HepG2 (cell line): Measurements from ENCODE around the gene PRR22. TPM values are rescaled to one million over a fixed set of nuclear protein-coding genes. Genes with fewer than 3 reads are reported as not detected.

Experiments
- CHCHD3 ChIP-seq: sonication (generic); formaldehyde crosslinking; IDR thresholded peaks from 2 replicates; pipeline ENCODE4 v1.8.0; 2022; ENCODE audit warnings: mild to moderate bottlenecking, missing genetic modification reagents, moderate library complexity
- DMAP1 ChIP-seq: IDR thresholded peaks from 2 replicates; pipeline ENCODE4 v1.6.1; 2016
- HNRNPK ChIP-seq: fragments of 200-400 bp; formaldehyde crosslinking; IDR thresholded peaks from 2 replicates; pipeline ENCODE4 v1.6.1; 2018; ENCODE audit warnings: low read length, low read depth, moderate library complexity, mild to moderate bottlenecking; ENCODE audit not compliant: poor library complexity, severe bottlenecking
- HNRNPUL1 ChIP-seq: fragments of 200-400 bp; formaldehyde crosslinking; IDR thresholded peaks from 2 replicates; pipeline ENCODE4 v1.6.1; 2017; ENCODE audit warnings: low read depth, mild to moderate bottlenecking, low read length, moderate library complexity
- JARID2 ChIP-seq: sonication (generic); formaldehyde crosslinking; IDR thresholded peaks from 2 replicates; pipeline ENCODE4 v1.8.1; 2023; ENCODE audit warnings: missing genetic modification reagents, inconsistent platforms; ENCODE audit not compliant: insufficient replicate concordance
- MZF1 ChIP-seq: sonication (generic); formaldehyde crosslinking; IDR thresholded peaks from 2 replicates; pipeline ENCODE4 v1.8.1; 2023; ENCODE audit warnings: mild to moderate bottlenecking, missing genetic modification reagents, borderline replicate concordance
- ZNF670 ChIP-seq: sonication (generic); formaldehyde crosslinking; IDR thresholded peaks from 2 replicates; pipeline ENCODE4 v1.8.0; 2022; ENCODE audit warnings: mild to moderate bottlenecking, missing genetic modification reagents, borderline replicate concordance
- ZNF737 ChIP-seq: sonication (generic); formaldehyde crosslinking; IDR thresholded peaks from 2 replicates; pipeline ENCODE4 v1.5.0; 2020; ENCODE audit warnings: missing genetic modification reagents, mild to moderate bottlenecking, borderline replicate concordance
- ZNF776 ChIP-seq: sonication (generic); formaldehyde crosslinking; IDR thresholded peaks from 2 replicates; pipeline ENCODE4 v1.4.0; 2020; ENCODE audit warnings: mild to moderate bottlenecking, missing genetic modification reagents
- ZNF879 ChIP-seq: sonication (generic); formaldehyde crosslinking; IDR thresholded peaks from 2 replicates; pipeline ENCODE4 v1.8.1; 2023; ENCODE audit warnings: missing genetic modification reagents
- polyA plus RNA-seq, 8 experiments: library from polyadenylated mRNA; depleted of rRNA in 3 of 8; stranded (reverse) in 7 of 8; unstranded in 1 of 8; fragments of >200 nt; fragmentation: Illumina TruSeq in 4 of 8; extraction: Trizol in 4 of 8; gene quantifications; 2 replicates each; pipeline versions ENCODE4 v1.2.1 to v1.2.3, GENCODE V29; 2011 to 2016; ENCODE audit warnings: low read depth in 4 of 8, missing spikeins in 1 of 8, mixed read lengths in 1 of 8; ENCODE audit not compliant: insufficient read depth in 1 of 8
- total RNA-seq, 5 experiments: library from RNA; depleted of rRNA; stranded (reverse); fragments of >200 nt; fragmentation: Illumina TruSeq; extraction: Trizol; gene quantifications; 2 replicates each; pipeline ENCODE4 v1.2.3, GENCODE V29; 2016; ENCODE audit warnings: low read depth in 1 of 5
- TF ChIP-seq, protein P1 (sequence below): sonication (generic); formaldehyde crosslinking; IDR thresholded peaks from 2 replicates; pipeline ENCODE4 v1.9.0; 2021; ENCODE audit warnings: mild to moderate bottlenecking, missing genetic modification reagents
- TF ChIP-seq, protein P2 (sequence below): IDR thresholded peaks from 2 replicates; pipeline ENCODE4 v1.6.1; 2016; ENCODE audit warnings: missing genetic modification reagents, missing compliant biosample characterization
- TF ChIP-seq, protein P3 (sequence below), 2 experiments: sonication (generic) in 1 of 2; formaldehyde crosslinking in 1 of 2; IDR thresholded peaks; 2 replicates each; pipeline versions ENCODE4 v1.4.0 to v1.6.1; 2016 to 2020; ENCODE audit warnings: borderline replicate concordance in 1 of 2, low read depth in 1 of 2, mild to moderate bottlenecking in 1 of 2, missing genetic modification reagents in 1 of 2
- TF ChIP-seq, protein P4 (sequence below): sonication (generic); formaldehyde crosslinking; IDR thresholded peaks from 2 replicates; pipeline ENCODE4 v1.4.0; 2020; ENCODE audit warnings: missing genetic modification reagents

PRR22 gene
- total and polyA plus RNA-seq, 2 of the 13 experiments (the other 11 are each of a cell fraction or from before 2014, with no cell fraction given): 0.84 to 2.3 TPM

DNA sequence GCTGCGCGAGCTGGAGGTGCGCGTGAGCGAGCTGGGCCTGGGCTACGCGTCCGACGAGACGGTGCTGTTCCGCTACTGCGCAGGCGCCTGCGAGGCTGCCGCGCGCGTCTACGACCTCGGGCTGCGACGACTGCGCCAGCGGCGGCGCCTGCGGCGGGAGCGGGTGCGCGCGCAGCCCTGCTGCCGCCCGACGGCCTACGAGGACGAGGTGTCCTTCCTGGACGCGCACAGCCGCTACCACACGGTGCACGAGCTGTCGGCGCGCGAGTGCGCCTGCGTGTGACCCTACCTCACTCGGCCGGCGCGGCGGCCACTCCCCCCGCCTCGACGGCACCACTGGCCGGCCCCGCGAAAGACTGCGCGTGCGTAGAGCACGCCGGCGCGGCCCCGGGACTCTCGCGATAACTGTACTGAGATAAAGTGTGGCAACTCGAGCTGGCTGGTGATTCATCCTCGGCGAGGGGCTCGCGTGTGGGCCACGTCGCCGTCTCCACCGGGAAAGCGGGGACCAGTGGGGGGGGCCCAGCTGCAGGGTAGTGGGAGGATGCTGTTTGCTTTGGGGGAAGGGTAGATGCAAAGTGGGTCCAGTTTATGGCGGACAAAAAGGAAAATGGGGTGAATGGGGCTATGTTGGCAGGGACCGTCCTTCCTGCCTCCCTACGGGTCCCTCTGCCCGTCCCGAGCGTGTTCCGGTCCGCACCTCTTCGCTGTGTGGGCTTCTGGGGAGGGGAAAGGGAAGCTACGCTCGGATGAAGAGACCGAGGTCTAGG is 43.5 kb upstream of the PRR22 start (continued):
- TF ChIP-seq, protein P1, sequence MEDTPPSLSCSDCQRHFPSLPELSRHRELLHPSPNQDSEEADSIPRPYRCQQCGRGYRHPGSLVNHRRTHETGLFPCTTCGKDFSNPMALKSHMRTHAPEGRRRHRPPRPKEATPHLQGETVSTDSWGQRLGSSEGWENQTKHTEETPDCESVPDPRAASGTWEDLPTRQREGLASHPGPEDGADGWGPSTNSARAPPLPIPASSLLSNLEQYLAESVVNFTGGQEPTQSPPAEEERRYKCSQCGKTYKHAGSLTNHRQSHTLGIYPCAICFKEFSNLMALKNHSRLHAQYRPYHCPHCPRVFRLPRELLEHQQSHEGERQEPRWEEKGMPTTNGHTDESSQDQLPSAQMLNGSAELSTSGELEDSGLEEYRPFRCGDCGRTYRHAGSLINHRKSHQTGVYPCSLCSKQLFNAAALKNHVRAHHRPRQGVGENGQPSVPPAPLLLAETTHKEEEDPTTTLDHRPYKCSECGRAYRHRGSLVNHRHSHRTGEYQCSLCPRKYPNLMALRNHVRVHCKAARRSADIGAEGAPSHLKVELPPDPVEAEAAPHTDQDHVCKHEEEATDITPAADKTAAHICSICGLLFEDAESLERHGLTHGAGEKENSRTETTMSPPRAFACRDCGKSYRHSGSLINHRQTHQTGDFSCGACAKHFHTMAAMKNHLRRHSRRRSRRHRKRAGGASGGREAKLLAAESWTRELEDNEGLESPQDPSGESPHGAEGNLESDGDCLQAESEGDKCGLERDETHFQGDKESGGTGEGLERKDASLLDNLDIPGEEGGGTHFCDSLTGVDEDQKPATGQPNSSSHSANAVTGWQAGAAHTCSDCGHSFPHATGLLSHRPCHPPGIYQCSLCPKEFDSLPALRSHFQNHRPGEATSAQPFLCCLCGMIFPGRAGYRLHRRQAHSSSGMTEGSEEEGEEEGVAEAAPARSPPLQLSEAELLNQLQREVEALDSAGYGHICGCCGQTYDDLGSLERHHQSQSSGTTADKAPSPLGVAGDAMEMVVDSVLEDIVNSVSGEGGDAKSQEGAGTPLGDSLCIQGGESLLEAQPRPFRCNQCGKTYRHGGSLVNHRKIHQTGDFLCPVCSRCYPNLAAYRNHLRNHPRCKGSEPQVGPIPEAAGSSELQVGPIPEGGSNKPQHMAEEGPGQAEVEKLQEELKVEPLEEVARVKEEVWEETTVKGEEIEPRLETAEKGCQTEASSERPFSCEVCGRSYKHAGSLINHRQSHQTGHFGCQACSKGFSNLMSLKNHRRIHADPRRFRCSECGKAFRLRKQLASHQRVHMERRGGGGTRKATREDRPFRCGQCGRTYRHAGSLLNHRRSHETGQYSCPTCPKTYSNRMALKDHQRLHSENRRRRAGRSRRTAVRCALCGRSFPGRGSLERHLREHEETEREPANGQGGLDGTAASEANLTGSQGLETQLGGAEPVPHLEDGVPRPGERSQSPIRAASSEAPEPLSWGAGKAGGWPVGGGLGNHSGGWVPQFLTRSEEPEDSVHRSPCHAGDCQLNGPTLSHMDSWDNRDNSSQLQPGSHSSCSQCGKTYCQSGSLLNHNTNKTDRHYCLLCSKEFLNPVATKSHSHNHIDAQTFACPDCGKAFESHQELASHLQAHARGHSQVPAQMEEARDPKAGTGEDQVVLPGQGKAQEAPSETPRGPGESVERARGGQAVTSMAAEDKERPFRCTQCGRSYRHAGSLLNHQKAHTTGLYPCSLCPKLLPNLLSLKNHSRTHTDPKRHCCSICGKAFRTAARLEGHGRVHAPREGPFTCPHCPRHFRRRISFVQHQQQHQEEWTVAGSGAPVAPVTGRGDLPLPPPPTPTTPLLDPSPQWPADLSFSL (CRISPR knock-in tag): no peak
- TF ChIP-seq MZF1 (CRISPR knock-in tag): 0 out of 2 replicates have a peak, but pooled peaks have one; percentile 54
- TF ChIP-seq HNRNPUL1: 0 out of 2 replicates have a peak, but pooled peaks have one; percentile 47
- TF ChIP-seq, protein P2, sequence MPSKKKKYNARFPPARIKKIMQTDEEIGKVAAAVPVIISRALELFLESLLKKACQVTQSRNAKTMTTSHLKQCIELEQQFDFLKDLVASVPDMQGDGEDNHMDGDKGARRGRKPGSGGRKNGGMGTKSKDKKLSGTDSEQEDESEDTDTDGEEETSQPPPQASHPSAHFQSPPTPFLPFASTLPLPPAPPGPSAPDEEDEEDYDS (CRISPR knock-in tag): peak; percentile 99
- TF ChIP-seq, protein P3, sequence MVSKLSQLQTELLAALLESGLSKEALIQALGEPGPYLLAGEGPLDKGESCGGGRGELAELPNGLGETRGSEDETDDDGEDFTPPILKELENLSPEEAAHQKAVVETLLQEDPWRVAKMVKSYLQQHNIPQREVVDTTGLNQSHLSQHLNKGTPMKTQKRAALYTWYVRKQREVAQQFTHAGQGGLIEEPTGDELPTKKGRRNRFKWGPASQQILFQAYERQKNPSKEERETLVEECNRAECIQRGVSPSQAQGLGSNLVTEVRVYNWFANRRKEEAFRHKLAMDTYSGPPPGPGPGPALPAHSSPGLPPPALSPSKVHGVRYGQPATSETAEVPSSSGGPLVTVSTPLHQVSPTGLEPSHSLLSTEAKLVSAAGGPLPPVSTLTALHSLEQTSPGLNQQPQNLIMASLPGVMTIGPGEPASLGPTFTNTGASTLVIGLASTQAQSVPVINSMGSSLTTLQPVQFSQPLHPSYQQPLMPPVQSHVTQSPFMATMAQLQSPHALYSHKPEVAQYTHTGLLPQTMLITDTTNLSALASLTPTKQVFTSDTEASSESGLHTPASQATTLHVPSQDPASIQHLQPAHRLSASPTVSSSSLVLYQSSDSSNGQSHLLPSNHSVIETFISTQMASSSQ (IDR thresholded peaks at IDR 0.05; ENCODE audit: low read depth): no peak
- TF ChIP-seq, protein P3 (CRISPR knock-in tag; IDR thresholded peaks at IDR 0.05; ENCODE audit: borderline replicate concordance): peak; percentile 45; the same call in 1 of the 2 replicates
- peak; percentile 89; the same call in 1 of the 2 replicates for TF ChIP-seq ZNF670 (CRISPR knock-in tag)
- TF ChIP-seq, protein P4, sequence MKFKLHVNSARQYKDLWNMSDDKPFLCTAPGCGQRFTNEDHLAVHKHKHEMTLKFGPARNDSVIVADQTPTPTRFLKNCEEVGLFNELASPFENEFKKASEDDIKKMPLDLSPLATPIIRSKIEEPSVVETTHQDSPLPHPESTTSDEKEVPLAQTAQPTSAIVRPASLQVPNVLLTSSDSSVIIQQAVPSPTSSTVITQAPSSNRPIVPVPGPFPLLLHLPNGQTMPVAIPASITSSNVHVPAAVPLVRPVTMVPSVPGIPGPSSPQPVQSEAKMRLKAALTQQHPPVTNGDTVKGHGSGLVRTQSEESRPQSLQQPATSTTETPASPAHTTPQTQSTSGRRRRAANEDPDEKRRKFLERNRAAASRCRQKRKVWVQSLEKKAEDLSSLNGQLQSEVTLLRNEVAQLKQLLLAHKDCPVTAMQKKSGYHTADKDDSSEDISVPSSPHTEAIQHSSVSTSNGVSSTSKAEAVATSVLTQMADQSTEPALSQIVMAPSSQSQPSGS (CRISPR knock-in tag): peak; percentile 47
- TF ChIP-seq HNRNPK: peak; percentile 96
- no peak for TF ChIP-seq ZNF737 (CRISPR knock-in tag)
- TF ChIP-seq ZNF879: peak; percentile 85; the same call in 1 of the 2 replicates
- peak; percentile 93 for TF ChIP-seq ZNF776 (CRISPR knock-in tag)
- no peak for TF ChIP-seq CHCHD3 (CRISPR knock-in tag)
- TF ChIP-seq JARID2 (CRISPR knock-in tag): peak; percentile 57
- TF ChIP-seq DMAP1 (CRISPR knock-in tag): peak; percentile 79; the same call in 1 of the 2 replicates
